Naive thymus-derived CD8-positive, alpha-beta T cell (primary cell): ENCODE data around the gene PDZK1IP1. TPM values are rescaled to one million over a fixed set of nuclear protein-coding genes. Genes with fewer than 3 reads are reported as not detected.

Experiments used
- polyA plus RNA-seq, 3 donors: library from polyadenylated mRNA; unstranded; fragments of 300-500 nt; fragmentation: Illumina TruSeq; gene quantifications; one replicate each; pipeline ENCODE4 v1.2.3, GENCODE V29; 2021
- total RNA-seq, 8 experiments: library from RNA in 2 of 8; stranded (reverse) in 2 of 8; gene quantifications; one replicate each; pipeline ENCODE4 v1.2.3 and lab custom pipeline; 2021 to 2026

Gene PDZK1IP1
- total and polyA plus RNA-seq, 5 experiments from 2014 or later = not detected

Other genes starting within 250 kb of the PDZK1IP1 start
- not detected for gene CYP4A11, start 248.6 kb downstream of the PDZK1IP1 start, total RNA-seq
- gene CYP4A11, start 248.6 kb downstream of the PDZK1IP1 start, polyA plus RNA-seq = not detected
- gene CYP4X1, start 166.4 kb downstream of the PDZK1IP1 start, total RNA-seq = not detected
- gene CYP4X1, start 166.4 kb downstream of the PDZK1IP1 start, polyA plus RNA-seq = not detected
- gene CYP4Z1, start 122.8 kb downstream of the PDZK1IP1 start, total RNA-seq = not detected
- gene CYP4Z1, start 122.8 kb downstream of the PDZK1IP1 start, polyA plus RNA-seq = not detected
- not detected for gene CYP4A22, start 52.6 kb downstream of the PDZK1IP1 start, total RNA-seq
- gene CYP4A22, start 52.6 kb downstream of the PDZK1IP1 start, polyA plus RNA-seq = not detected
- not detected for gene TAL1, start 42.2 kb upstream of the PDZK1IP1 start, total RNA-seq
- gene TAL1, start 42.2 kb upstream of the PDZK1IP1 start, polyA plus RNA-seq = not detected
- gene STIL, start 124.1 kb upstream of the PDZK1IP1 start, total RNA-seq = 1 to 10 TPM in 1 of 2 experiments, under 1 TPM in 1; 0.85 to 1.3 TPM
- 1 to 10 TPM in 1 of 3 donors, under 1 TPM in 2; 0.59 to 1.2 (median 0.63) TPM for gene STIL, start 124.1 kb upstream of the PDZK1IP1 start, polyA plus RNA-seq
- 100 to 1,000 TPM; 115 to 116 TPM for gene CMPK1, start 143.8 kb upstream of the PDZK1IP1 start, total RNA-seq
- gene CMPK1, start 143.8 kb upstream of the PDZK1IP1 start, polyA plus RNA-seq = 100 to 1,000 TPM; 142 to 189 (median 153) TPM
- not detected for gene FOXE3, start 226.2 kb upstream of the PDZK1IP1 start, total RNA-seq
- gene FOXE3, start 226.2 kb upstream of the PDZK1IP1 start, polyA plus RNA-seq = not detected
- under 1 TPM; 0.27 to 0.36 TPM for gene FOXD2, start 248.0 kb upstream of the PDZK1IP1 start, total RNA-seq
- gene FOXD2, start 248.0 kb upstream of the PDZK1IP1 start, polyA plus RNA-seq = under 1 TPM in 2 of 3 donors, not detected in 1; 0.05 to 0.32 TPM